GM04503 (cell line): ENCODE data around the gene LIME1.

Experiments used
- DNase-seq: peaks from one replicate; pipeline ENCODE4 v3.0.0-alpha.2; 2012; ENCODE audit warnings: low read depth

The LIME1 gene

GRCh38 chr20:63735859-63736718 lies at the start of gene LIME1:
Gene LIME1 (plus strand): TSS chr20:63736664. CDS start chr20:63737550, 886 bp downstream.
- no peak for DNase-seq

GRCh38 chr20:63687419-63688178 lies 48.9 kb upstream of the LIME1 start:
- DNase-seq = no peak

DNA sequence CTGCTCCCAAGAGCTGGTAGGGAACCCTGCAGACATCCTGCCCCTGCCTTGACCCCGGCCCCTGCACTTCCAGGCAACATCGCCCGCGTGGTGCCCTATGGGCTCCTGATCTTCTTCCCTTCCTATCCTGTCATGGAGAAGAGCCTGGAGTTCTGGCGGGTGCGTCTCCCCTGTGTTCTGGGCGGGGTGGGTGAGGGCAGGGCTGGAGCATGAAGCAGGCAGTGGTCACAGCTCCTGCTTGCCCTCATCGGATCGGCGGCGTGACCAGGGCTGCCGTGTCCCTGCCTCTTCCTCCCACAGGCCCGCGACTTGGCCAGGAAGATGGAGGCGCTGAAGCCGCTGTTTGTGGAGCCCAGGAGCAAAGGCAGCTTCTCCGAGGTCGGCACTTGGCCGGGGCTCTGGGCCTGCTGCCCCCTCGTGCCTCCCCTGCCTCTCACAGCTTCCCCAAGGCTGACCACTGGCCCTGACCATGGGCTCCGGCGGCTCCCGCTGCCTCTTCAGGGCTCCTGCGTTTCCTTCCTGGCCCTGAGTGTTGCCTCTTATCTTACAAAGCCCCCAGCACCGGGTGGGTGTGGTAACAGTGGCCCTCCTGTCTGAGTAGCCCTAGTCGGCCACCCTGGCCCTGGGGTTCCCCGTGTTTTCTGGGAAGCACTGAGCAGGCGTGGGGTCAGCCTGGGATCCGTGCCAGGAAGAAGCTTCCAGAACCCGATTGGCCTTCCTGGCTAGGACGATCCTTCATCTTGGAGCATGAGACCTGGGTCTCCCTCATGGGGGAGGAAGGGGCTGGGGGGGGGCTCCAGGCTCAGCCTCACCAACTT lies 48.0 kb upstream of the LIME1 start:
- no peak for DNase-seq

DNA sequence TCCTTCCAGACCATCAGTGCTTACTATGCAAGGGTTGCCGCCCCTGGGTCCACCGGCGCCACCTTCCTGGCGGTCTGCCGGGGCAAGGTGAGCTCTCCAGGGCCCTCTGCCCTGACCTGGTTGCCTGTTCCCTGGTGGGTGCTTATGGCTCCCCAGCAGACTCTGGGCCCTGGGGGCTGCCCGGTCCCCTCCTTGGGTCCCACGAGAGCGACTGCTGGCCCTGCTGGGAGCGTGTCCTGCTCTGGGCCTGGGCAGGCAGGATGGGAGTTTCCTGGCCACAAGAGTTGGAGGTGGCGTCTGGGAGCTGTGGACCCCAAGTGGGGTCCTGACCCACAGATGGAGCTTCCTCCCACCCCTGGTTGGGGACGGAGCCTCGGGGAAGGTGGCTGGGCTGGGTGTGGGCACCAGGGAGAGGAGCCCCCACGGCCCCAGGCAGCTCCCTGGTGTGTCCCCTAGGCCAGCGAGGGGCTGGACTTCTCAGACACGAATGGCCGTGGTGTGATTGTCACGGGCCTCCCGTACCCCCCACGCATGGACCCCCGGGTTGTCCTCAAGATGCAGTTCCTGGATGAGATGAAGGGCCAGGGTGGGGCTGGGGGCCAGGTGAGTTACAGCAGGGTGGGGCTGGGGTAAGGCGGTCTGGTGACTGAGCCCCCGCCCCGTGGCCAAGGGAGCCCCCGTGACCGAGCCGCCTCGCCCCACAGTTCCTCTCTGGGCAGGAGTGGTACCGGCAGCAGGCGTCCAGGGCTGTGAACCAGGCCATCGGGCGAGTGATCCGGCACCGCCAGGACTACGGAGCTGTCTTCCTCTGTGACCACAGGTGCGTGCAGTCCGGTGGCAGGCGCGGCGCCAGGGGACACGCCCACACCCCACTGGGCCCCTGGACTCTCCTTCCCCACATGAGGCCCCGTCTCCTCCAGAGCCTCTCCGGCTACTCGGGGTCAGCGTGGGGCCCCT lies 47.1 kb upstream of the LIME1 start:
- DNase-seq = no peak

DNA sequence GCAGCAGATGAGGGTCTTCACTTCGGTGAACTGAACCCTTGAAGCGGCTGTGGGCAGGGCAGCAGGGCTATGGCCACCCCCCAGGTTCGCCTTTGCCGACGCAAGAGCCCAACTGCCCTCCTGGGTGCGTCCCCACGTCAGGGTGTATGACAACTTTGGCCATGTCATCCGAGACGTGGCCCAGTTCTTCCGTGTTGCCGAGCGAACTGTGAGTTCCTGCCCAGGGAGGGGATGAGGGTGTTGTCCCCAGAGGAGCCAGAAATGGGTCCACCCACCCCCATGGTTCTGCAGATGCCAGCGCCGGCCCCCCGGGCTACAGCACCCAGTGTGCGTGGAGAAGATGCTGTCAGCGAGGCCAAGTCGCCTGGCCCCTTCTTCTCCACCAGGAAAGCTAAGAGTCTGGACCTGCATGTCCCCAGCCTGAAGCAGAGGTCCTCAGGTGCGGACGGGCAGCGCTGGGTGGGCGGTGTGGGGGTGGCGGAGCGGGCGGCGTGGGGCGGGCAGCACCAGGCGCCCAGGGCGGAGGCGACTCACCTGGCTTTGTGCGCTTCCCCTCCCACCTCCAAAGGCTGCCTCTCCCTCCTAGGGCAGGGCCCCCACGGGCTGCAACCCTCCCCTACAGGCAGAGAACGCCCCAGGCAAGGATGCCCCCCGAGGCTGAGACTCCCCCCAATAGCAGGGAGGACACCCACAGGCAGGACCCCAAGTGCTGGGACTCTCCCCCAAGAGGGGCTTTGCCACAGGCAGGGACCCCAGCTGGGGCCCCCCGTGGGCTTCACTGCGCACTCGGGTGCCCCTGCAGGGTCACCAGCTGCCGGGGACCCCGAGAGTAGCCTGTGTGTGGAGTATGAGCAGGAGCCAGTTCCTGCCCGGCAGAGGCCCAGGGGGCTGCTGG lies 46.2 kb upstream of the LIME1 start:
- no peak for DNase-seq

- DNase-seq = no peak
Measured at GRCh38 chr20:63690898-63691710, 45.4 kb upstream of the LIME1 start.

DNA sequence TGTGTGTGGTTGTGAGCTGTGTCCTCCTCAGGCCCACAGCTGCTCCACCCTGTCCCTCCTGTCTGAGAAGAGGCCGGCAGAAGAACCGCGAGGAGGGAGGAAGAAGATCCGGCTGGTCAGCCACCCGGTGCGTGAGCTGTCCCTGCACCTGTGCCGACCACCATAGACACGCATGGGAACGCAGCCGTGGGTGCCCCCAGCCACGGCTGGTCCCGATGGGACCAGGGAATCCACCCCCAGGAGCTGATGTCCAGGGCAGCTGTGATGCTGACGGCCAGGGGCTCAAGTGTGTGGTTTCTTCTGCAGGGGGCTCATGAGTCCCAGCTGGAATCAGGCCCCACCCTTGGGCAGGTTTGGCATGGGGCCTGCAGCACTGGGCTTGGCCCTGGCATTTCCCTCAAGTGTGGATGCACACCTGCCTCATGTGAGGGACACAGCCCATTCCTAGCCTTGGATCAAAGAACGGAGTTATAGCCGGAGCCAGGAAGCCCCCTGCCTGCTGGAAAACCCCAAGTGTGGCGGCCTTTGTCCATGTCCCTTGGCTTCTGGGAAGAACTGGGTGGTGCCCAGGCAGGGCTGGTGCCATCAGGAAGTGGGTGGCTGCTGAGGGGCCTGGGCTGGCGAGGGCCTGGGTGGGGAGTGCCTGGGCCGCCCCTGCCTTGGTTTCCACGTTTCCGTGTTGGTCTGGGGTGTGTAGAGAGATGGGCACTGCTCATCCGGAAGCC lies 44.6 kb upstream of the LIME1 start:
- no peak for DNase-seq

- DNase-seq = no peak
Measured at GRCh38 chr20:63692436-63693082, 43.9 kb upstream of the LIME1 start.

GRCh38 chr20:63693083-63693732 lies 43.3 kb upstream of the LIME1 start:
- DNase-seq = no peak

- no peak for DNase-seq
Measured at GRCh38 chr20:63693733-63694583, 42.5 kb upstream of the LIME1 start.

GRCh38 chr20:63694584-63695423 lies 41.7 kb upstream of the LIME1 start:
- DNase-seq = no peak

DNA sequence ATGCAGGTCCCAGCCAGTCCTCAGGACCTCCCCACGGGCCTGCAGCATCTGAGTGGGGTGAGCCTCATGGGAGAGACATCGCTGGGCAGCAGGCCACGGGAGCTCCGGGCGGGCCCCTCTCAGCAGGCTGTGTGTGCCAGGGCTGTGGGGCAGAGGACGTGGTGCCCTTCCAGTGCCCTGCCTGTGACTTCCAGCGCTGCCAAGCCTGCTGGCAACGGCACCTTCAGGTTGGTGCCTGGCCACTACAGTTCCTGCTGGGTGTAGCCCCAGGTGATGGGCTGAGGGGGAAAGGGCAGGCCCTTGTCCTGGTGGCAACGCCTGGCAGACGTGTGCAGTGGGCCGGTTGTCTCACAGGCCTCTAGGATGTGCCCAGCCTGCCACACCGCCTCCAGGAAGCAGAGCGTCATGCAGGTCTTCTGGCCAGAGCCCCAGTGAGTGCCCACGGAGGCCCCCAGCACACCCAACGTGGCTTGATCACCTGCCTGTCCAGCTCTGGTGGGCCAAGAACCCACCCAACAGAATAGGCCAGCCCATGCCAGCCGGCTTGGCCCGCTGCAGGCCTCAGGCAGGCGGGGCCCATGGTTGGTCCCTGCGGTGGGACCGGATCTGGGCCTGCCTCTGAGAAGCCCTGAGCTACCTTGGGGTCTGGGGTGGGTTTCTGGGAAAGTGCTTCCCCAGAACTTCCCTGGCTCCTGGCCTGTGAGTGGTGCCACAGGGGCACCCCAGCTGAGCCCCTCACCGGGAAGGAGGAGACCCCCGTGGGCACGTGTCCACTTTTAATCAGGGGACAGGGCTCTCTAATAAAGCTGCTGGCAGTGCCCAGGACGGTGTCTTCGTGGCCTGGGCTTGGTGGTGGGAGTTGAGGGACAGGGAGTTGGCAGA lies 40.8 kb upstream of the LIME1 start:
- DNase-seq = no peak

DNA sequence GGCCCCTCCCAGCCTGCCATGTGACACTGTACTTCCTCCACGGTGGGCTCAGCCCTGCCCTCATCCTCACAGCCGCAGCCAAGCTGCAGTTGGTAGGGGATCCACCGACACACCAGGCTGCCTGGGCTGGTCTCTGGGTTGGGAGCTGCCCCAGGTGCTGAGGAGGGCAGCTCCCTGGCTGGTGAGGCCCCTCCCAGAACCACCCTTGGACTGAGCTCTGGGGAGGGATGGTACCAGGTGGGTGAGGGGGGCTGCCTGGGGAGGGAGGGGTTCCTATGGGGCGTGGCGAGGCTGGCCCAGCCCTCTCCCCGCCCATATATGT lies 40.2 kb upstream of the LIME1 start:
- DNase-seq = no peak

- no peak for DNase-seq
Measured at GRCh38 chr20:63696628-63697356, 39.7 kb upstream of the LIME1 start, which contains the start of gene TNFRSF6B. Gene TNFRSF6B (plus strand): TSS chr20:63696652. CDS start chr20:63696768, 116 bp downstream.
